NT2/D1 (cell line): ENCODE data around the gene POU2AF1.

Experiments used
- DNase-seq: peaks from one replicate; pipeline ENCODE4 v3.0.0-alpha.2; 2011; ENCODE audit warnings: low read depth, low spot score
- H3K27me3 ChIP-seq: 2 replicates; pipeline ENCODE4 v1.6.0; 2011; ENCODE audit warnings: mild to moderate bottlenecking; ENCODE audit not compliant: insufficient read length, insufficient read depth
- H3K36me3 ChIP-seq: 2 replicates; pipeline ENCODE4 v1.6.1; 2011; ENCODE audit warnings: mild to moderate bottlenecking, low read length, mixed read lengths; ENCODE audit not compliant: insufficient read depth, insufficient read length
- H3K4me1 ChIP-seq: 2 replicates; pipeline ENCODE4 v1.5.1; 2011; ENCODE audit not compliant: insufficient read depth, insufficient read length
- H3K4me3 ChIP-seq: 2 replicates; pipeline ENCODE4 v1.5.1; 2011; ENCODE audit warnings: low read depth; ENCODE audit not compliant: insufficient read length
- H3K9ac ChIP-seq: 2 replicates; pipeline ENCODE4 v1.6.0; 2011; ENCODE audit warnings: low read depth; ENCODE audit not compliant: insufficient read length
- H3K9me3 ChIP-seq: 2 replicates; pipeline ENCODE4 v1.5.1; 2011; ENCODE audit warnings: mild to moderate bottlenecking, low read length; ENCODE audit not compliant: insufficient read depth
- SUZ12 ChIP-seq: IDR thresholded peaks from 2 replicates; pipeline ENCODE4 v1.6.1; 2011; ENCODE audit not compliant: insufficient read length, insufficient read depth; ENCODE audit errors: extremely low read depth
- YY1 ChIP-seq: IDR thresholded peaks from 2 replicates; pipeline ENCODE4 v1.6.1; 2011; ENCODE audit not compliant: insufficient read length, insufficient read depth
- ZNF274 ChIP-seq: IDR thresholded peaks from 2 replicates; pipeline ENCODE4 v1.6.1; 2011; ENCODE audit warnings: mild to moderate bottlenecking, low read depth, low read length

Gene POU2AF1

DNA sequence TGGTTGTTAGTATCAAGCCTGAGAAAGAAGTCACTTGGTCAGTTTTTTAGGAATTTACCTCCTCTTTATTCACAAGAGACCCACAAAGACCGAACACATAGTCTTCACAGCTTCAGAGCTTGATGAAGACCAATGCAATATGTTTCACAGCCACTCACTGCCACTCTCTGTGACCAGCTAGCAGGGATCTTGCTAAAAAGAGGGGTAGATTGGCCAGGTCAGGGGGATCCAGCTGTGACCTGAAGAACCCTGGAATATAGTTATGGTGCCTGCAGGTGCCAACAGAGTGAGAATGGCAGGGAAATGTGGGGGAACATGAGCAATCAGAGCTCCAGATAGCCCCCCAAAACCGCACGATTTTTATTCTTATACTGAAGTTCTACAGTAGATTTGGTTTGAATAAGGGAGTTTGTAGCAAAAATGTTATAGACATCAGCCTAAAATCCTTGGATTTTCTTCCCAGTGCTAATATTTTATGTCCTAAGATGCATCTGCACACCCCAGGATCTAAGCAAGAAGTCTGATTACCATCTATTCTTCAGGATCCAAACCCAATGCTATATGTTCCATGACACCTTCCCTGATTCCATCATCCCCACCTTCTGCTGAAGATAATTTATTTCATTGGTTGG is 8.7 kb downstream of the POU2AF1 start:
- Histone ChIP-seq H3K27me3 (no peaks in the 10 kb centered on the region), H3K4me1 (no peaks in the 10 kb centered on the region), H3K36me3 (no peaks in the 10 kb centered on the region), H3K9ac (no peak overlapping the region), H3K4me3 (no peak overlapping the region), H3K9me3 (no peaks in the 10 kb centered on the region)
- DNase-seq = no peak
- TF ChIP-seq SUZ12 (no peak), YY1 (no peak), ZNF274 (no peak)

DNA sequence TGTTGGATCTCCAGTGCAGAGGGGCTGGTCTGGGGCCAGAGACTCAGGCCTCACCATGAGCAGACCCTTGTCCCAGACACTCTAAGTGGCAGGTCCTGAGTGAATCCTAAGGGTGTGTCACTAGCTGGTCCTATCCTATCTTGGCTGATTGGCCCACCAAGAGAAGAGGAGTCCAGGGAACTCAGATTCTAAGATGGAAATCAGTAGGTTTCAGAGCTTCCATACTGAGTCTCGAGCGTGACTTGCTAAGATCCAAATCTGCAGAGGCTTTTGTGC is 10.9 kb downstream of the POU2AF1 start:
- Histone ChIP-seq H3K4me3 (no peak overlapping the region), H3K36me3 (no peaks in the 10 kb centered on the region), H3K9ac (no peak overlapping the region), H3K9me3 (no peaks in the 10 kb centered on the region), H3K4me1 (no peaks in the 10 kb centered on the region), H3K27me3 (no peaks in the 10 kb centered on the region)
- TF ChIP-seq SUZ12 = no peak
- no peak for TF ChIP-seq YY1
- TF ChIP-seq ZNF274 = no peak
- no peak for DNase-seq

DNA sequence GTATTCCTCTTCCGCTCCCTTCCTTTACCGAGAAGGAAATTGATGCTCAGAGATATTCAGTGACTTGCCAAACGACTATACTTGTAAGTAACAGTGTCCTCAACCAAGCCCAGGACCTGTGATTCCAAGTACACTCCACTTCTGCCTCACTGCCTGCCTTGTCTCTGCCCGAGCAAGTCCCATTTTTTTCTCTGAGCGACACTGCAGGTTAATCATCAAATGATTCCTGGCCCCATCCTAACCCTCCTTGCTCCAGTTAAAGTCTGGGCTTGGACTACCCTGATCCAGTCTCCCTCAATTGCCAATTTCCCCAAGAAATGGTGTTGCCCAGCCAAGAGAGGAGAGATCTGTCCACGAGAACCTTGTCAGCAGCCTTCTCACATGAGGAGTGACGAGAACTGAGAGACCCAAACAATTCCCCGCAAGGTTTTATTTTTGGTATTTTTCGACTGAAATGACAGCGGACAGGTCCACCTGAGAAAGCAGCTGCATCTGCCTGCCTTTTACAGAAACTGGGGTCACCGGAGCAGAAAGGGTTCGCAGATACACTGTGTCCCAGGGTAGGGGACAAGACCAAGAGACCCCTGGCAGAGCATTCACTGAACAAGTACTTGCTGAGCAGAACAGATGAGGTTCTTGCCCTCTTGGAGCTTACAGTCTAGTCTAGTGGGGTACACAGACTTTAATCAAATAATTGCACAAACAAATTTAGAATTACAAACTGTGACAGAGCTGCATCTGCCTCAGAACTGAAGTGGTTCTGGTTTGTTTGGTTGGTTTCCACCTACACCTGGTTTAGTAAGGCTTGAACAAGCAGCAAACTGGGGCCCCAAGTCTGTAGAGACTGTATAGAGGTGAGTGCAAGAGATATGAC is 11.4 kb downstream of the POU2AF1 start:
- TF ChIP-seq ZNF274 = no peak
- no peak for TF ChIP-seq YY1
- TF ChIP-seq SUZ12 = no peak
- no peak overlapping the region for H3K4me3 ChIP-seq
- no peak for DNase-seq
- H3K9ac ChIP-seq = no peak overlapping the region
- H3K36me3 ChIP-seq = no peaks in the 10 kb centered on the region
- H3K27me3 ChIP-seq = no peaks in the 10 kb centered on the region
- H3K4me1 ChIP-seq = no peaks in the 10 kb centered on the region
- H3K9me3 ChIP-seq = no peaks in the 10 kb centered on the region

DNA sequence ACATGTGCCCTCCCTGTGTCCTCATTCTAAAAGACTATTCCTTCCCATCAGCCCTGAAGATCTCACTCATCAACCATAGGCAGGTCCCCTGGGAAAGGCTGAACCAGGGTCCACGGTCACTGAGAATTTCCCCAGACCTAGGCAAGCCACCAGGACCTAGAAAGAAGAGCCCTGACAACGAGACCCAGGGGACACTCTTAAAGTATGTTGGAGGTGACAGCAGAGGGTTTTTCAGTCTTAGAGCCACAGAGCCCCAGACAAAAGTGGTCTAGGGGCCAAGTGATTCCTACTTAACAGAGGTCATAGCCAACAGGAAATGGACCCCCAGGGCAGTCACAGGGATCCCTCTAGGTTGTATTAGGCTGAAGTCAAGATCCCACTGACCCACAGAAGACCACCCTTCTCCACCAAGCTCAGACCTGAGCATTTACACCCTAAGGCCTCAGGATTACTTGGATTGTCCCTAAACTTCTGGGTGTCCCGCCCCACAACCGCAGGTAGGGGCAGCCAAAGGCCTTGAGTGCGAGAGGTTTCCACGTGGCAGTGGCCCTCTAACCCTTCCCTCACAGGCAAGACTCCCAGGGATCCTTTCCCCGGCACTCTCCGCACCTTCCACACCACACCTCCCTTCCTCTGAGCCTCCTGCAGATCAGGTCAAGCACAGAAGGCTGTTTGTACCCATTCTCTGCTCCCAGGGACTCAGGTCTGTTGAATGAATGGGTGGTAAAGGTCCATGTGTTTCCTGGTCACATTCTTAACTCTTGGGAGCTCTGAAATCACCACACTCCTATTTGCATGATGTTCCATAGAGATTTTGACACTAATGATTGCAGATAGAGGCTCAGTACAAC is 12.3 kb downstream of the POU2AF1 start:
- Histone ChIP-seq H3K4me1 (no peaks in the 10 kb centered on the region), H3K9ac (no peak overlapping the region), H3K9me3 (no peaks in the 10 kb centered on the region), H3K4me3 (no peak overlapping the region), H3K27me3 (no peaks in the 10 kb centered on the region), H3K36me3 (no peaks in the 10 kb centered on the region)
- TF ChIP-seq SUZ12 = no peak
- no peak for DNase-seq

DNA sequence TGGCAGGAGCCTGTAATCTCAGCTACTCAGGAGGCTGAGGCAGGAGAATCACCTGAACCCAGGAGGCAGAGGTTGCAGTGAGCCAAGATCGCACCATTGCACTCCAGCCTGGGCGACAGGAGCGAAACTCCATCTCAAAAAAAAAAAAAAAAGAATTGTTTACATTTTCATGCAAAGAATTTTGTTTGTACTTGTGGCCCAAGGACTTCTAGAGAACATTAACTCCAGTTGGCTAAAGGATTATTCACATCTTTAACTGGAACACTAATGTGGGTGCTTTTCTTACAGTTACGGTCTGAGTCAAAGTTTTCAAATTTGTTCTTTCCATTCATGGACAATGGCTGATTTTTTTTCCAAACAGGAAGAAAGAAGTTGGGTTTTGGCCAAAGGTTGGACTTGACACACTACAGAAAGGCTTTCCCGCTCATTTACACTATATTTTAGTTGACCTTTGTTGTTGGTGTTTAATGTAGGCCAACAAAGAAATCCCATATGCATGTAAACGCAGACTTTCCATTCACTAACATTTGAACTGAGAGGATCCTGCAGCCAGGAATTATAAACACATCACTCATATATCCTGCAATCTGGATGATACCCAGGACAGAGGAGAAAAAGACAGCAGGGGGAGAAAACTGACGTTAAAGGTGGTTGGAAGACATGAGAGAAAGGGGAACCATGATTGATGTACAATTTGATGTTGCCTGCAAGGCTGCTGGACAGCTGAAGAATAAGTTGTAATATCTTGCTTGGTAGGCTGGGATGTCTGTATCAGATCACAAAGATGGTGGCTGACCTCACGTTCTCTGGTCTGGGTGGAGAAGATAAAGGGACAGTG is 13.1 kb downstream of the POU2AF1 start:
- Histone ChIP-seq H3K9me3 (no peaks in the 10 kb centered on the region), H3K4me1 (no peaks in the 10 kb centered on the region), H3K27me3 (no peaks in the 10 kb centered on the region), H3K9ac (no peak overlapping the region), H3K36me3 (no peaks in the 10 kb centered on the region), H3K4me3 (no peak overlapping the region)
- DNase-seq = no peak
- TF ChIP-seq YY1 = no peak
- no peak for TF ChIP-seq ZNF274
- no peak for TF ChIP-seq SUZ12

DNA sequence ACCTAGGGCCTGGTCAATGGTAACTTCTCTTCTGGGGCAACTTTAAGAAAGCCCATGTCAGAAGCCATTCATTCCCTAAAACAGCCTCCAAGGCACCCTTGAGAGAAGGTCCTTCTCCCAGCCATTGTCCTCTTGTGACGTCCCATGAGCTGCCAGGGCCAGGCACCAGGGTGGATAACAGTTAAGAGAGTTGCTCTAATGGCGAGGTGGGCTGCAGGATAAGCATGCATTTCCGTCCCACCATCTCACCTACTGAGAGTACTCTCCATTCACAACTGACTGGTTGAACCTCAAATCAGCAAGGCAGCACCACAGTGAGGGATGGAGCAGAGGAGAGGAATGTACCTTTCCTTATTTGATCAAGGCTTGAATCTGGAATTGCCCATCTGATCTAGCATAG is 14.6 kb downstream of the POU2AF1 start:
- H3K9me3 ChIP-seq = no peaks in the 10 kb centered on the region
- H3K4me1 ChIP-seq = no peaks in the 10 kb centered on the region
- no peak for DNase-seq
- no peaks in the 10 kb centered on the region for H3K36me3 ChIP-seq
- H3K9ac ChIP-seq = no peak overlapping the region
- no peak overlapping the region for H3K4me3 ChIP-seq
- TF ChIP-seq YY1 = no peak
- TF ChIP-seq ZNF274 = no peak
- TF ChIP-seq SUZ12 = no peak
- no peaks in the 10 kb centered on the region for H3K27me3 ChIP-seq
